Brain microvascular endothelial cell (primary cell): Measurements from ENCODE around the gene SLC15A4.

Experiments used
- DNase-seq: peaks from one replicate; pipeline ENCODE4 v3.0.0-alpha.2; 2020
- H3K27ac ChIP-seq: fragments of 250-450 bp; sonication (Bioruptor Pico); 2 replicates; pipeline ENCODE4 v1.5.1; 2020; ENCODE audit warnings: mild to moderate bottlenecking, moderate library complexity
- H3K27me3 ChIP-seq: fragments of 250-450 bp; sonication (Bioruptor Pico); replicated peaks from 2 replicates; pipeline ENCODE4 v1.5.1; 2020; ENCODE audit warnings: mild to moderate bottlenecking
- H3K36me3 ChIP-seq: fragments of 250-450 bp; sonication (Bioruptor Pico); replicated peaks from 2 replicates; pipeline ENCODE4 v1.5.1; 2020; ENCODE audit warnings: mild to moderate bottlenecking
- H3K4me3 ChIP-seq: 2 replicates; pipeline ENCODE4 v1.5.1; 2011; ENCODE audit warnings: low read depth, mild to moderate bottlenecking, control low read depth, low read length, moderate library complexity
- in situ Hi-C: cut with HindIII; loops from 2 replicates; pipeline ENCODE4 v1.10.0; 2017; ENCODE audit warnings: low sequenced_read_pairs, low pct_ligation_motif_present
- TF ChIP-seq, protein P1 (sequence below): IDR thresholded peaks from 2 replicates; pipeline ENCODE4 v1.5.1; 2011; ENCODE audit warnings: low read depth, mild to moderate bottlenecking, moderate library complexity, low read length, control low read depth, inconsistent platforms; ENCODE audit errors: missing control alignments

Gene SLC15A4

DNA sequence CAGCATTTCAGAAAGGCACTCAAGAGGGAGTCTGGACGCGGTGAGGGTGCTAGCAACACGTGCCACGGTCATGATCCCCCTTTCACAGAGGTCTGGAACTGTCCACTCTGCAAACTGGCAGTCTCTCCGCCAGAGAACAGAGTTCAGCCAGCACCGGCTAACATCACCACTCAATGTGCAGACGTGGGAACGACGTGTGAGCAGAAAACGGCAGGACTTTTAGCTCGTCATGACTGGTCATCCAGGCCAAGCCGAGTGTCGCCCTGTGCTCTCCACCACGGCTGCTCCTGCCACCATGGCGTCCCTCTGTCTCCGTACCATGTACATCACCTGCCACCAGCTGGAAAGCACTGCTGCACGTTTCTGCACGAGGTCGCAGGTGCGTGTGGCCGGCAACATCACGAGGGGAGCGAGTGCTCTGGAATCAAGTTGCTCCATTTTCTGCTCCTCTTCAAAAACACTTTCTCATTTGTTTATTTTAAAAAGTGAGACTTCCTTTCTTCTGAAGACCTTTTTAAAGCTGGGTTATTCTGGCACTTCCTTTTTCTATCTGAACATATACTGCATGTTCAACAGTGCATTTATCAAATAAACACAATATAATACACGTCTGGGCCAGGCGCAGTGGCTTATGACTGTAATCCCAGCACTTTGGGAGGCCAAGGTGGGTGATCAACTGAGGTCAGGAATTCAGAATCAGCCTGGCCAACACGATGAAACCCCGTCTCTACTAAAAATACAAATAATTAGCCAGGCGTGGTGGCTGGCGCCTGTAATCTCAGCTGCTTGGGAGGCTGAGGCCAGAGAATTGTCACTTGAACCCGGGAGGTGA, 28.0 kb downstream of the SLC15A4 start:
- Histone ChIP-seq H3K27me3 (no peaks in the 10 kb centered on the region), H3K36me3 (peaks cover 42% of the 10 kb centered on the region), H3K4me3 (no peak overlapping the region), H3K27ac (no peak overlapping the region)
- in situ Hi-C loops = no loop called here
- DNase-seq = no peak
- TF ChIP-seq, protein P1, sequence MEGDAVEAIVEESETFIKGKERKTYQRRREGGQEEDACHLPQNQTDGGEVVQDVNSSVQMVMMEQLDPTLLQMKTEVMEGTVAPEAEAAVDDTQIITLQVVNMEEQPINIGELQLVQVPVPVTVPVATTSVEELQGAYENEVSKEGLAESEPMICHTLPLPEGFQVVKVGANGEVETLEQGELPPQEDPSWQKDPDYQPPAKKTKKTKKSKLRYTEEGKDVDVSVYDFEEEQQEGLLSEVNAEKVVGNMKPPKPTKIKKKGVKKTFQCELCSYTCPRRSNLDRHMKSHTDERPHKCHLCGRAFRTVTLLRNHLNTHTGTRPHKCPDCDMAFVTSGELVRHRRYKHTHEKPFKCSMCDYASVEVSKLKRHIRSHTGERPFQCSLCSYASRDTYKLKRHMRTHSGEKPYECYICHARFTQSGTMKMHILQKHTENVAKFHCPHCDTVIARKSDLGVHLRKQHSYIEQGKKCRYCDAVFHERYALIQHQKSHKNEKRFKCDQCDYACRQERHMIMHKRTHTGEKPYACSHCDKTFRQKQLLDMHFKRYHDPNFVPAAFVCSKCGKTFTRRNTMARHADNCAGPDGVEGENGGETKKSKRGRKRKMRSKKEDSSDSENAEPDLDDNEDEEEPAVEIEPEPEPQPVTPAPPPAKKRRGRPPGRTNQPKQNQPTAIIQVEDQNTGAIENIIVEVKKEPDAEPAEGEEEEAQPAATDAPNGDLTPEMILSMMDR = no peak

DNA sequence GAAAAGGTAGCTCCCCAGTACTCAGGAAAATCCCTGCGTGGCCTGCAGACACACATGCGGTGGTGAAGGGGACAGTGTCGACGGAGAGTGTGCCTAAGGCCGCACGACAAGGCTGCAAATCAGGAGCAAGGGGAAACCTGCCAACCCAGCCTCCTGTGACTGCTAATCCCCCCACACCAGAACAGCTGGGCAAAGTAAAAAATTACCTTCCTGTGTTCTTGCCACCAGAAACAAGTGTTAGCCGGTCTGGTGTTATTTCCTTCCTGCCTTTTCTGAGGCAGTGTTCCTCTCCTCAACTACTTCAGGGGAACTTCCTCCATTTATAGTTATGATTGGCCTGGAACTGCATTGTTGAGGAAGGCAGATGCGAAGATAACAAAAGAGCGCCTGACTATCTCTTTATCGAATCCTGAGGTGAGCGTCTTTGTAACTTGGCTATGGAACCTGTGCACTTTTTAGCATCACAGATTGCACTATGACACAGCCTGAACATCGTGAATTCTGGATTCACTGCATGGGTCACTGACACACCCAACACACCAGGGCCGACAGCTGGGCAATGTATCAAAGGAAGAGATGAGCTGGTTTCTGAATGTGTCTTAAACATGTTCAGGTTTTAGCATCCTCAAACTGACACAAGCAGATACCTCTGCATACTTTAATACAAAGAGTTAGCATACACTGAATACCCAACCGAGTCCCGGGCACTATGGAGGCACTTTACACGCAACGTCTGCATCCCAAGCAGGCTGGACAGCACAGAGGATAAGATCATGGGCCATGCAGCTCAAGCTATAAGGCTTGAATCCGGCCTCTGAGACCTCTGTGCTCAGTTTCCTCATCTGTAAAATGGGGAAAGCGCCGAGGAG, 28.9 kb downstream of the SLC15A4 start:
- no peak overlapping the region for H3K27ac ChIP-seq

DNA sequence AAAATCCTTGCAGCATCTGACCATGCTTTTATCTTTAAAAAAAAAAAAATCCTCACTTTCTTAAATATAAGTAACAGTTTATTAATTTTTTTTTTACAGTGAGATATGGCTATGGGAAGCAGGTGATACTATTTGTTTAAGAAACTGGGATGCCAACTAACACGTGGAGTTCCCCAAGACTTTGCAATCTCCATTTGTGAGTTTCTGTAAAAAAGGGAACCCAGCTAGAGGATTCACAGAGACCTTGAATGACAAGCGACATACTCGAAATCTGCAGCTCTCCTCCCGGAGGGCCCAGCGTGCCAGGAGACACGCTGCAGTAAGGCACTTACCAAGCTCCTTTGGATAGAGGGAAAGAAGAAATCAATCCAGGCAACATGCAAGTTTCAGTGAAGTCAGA, 30.1 kb downstream of the SLC15A4 start:
- H3K27ac ChIP-seq = no peak overlapping the region
- no peak overlapping the region for H3K4me3 ChIP-seq
- peaks cover 34% of the 10 kb centered on the region for H3K36me3 ChIP-seq
- in situ Hi-C loops = no loop called here
- no peak for DNase-seq
- no peaks in the 10 kb centered on the region for H3K27me3 ChIP-seq
- TF ChIP-seq, protein P1 = no peak

More for the DNA sequence above, 28.9 kb downstream of the SLC15A4 start:
- in situ Hi-C loops = no loop called here
- Histone ChIP-seq H3K27me3 (no peaks in the 10 kb centered on the region), H3K36me3 (peaks cover 42% of the 10 kb centered on the region), H3K4me3 (no peak overlapping the region)
- TF ChIP-seq, protein P1 = no peak
- no peak for DNase-seq

DNA sequence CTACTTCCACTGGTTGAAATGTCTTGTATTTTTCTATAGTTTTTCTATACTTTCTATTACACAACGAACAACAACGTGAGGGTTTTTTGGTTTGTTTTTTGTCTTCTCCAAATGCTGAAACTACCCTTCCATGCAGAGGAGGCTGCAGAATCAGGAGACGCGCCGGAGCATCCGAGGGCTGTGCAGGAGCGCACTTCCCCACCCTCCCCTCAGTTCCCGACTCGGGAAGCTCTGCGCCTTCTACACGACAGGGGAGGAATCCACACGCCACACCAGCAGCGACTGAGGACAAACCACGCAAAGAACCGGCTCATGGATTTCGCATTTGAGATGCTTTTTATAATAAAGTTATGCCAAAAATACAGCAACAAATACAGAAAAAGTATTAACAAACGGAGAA, 30.9 kb downstream of the SLC15A4 start:
- no peak for DNase-seq
- peaks cover 31% of the 10 kb centered on the region for H3K36me3 ChIP-seq
- H3K4me3 ChIP-seq = no peak overlapping the region
- no peaks in the 10 kb centered on the region for H3K27me3 ChIP-seq
- H3K27ac ChIP-seq = no peak overlapping the region
- in situ Hi-C loops = no loop called here
- TF ChIP-seq, protein P1 = no peak

DNA sequence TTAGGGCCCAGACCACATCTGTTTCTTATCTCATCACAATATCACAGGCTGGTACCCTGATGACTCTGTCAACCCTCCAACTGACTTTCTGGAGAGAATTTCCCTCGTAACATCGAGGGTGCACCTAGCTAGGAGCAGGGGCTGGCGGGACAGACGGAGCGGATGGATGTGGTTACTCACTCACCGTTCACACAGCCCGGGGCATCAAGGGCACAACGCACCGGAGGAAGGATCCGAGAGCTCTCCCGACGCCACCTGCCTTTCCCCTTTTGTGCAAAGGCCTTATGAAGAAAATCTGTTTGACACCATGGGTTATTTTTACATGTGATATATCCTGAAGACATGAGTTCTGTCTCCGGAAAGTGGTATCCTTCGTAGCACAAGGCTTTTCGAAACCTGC, 31.4 kb downstream of the SLC15A4 start:
- Histone ChIP-seq H3K27ac (no peak overlapping the region), H3K4me3 (no peak overlapping the region), H3K27me3 (no peaks in the 10 kb centered on the region), H3K36me3 (peaks cover 29% of the 10 kb centered on the region)
- DNase-seq = no peak
- TF ChIP-seq, protein P1 = no peak
- in situ Hi-C loops = no loop called here
